Spleen (tissue), 11 donors: Measurements from ENCODE around the gene ABCB8. TPM values are rescaled to one million over a fixed set of nuclear protein-coding genes. Genes with fewer than 3 reads are reported as not detected.

Source experiments
- DNase-seq: peaks from one replicate; pipeline ENCODE4 v3.0.0-alpha.2; 2020
- H3K27ac ChIP-seq, 8 donors: fragments of 200-600 bp; sonication (generic) in 7 of 8; 1 replicate in 4 of 8; 2 replicates in 4 of 8; pipeline versions ENCODE4 v1.5.0 to v1.8.0; 2016 to 2021; ENCODE audit warnings: inconsistent platforms in 4 of 8, mild to moderate bottlenecking in 4 of 8, moderate library complexity in 1 of 8
- H3K27me3 ChIP-seq, 7 donors: fragments of 200-600 bp; sonication (generic) in 6 of 7; replicated peaks in 1 of 7; 1 replicate in 4 of 7; 2 replicates in 3 of 7; pipeline versions ENCODE4 v1.5.0 to v1.8.0; 2016 to 2021; ENCODE audit warnings: inconsistent platforms in 3 of 7, mild to moderate bottlenecking in 1 of 7
- H3K36me3 ChIP-seq, 6 donors: fragments of 200-600 bp; sonication (generic) in 5 of 6; 1 replicate in 4 of 6; 2 replicates in 2 of 6; pipeline versions ENCODE4 v1.5.0 to v1.8.0; 2016 to 2021; ENCODE audit warnings: inconsistent platforms in 2 of 6
- H3K4me1 ChIP-seq, 6 donors: fragments of 200-600 bp; sonication (generic) in 5 of 6; 1 replicate in 3 of 6; 2 replicates in 3 of 6; pipeline versions ENCODE4 v1.5.0 to v1.8.0; 2016 to 2021; ENCODE audit warnings: inconsistent platforms in 3 of 6
- H3K4me3 ChIP-seq, 8 donors: fragments of 200-600 bp; sonication (generic) in 7 of 8; 1 replicate in 4 of 8; 2 replicates in 4 of 8; pipeline versions ENCODE4 v1.5.0 to v1.8.0; 2016 to 2021; ENCODE audit warnings: inconsistent platforms in 4 of 8, mild to moderate bottlenecking in 4 of 8, moderate library complexity in 2 of 8
- H3K9me3 ChIP-seq, 8 donors: fragments of 200-600 bp; sonication (generic) in 7 of 8; 1 replicate in 4 of 8; 2 replicates in 4 of 8; pipeline versions ENCODE4 v1.5.0 to v1.8.0; 2016 to 2021; ENCODE audit warnings: inconsistent platforms in 4 of 8
- CTCF ChIP-seq, 11 experiments: fragments of 200-600 bp in 7 of 11; fragments of 450-650 bp in 4 of 11; sonication (generic) in 4 of 11; IDR thresholded peaks in 8 of 11; conservative IDR thresholded peaks in 3 of 11; 1 replicate in 7 of 11; 2 replicates in 4 of 11; pipeline versions ENCODE4 v1.4.0 to v1.8.0; 2016 to 2021; ENCODE audit warnings: antibody characterized with exemption in 11 of 11, inconsistent platforms in 4 of 11, mild to moderate bottlenecking in 1 of 11
- POLR2A ChIP-seq, 3 donors: fragments of 450-650 bp; IDR thresholded peaks; one replicate each; pipeline ENCODE4 v1.5.1; 2017; ENCODE audit warnings: antibody characterized with exemption in 3 of 3, mild to moderate bottlenecking in 1 of 3
- POLR2AphosphoS5 ChIP-seq, 3 donors: sonication (generic); formaldehyde crosslinking; IDR thresholded peaks; one replicate each; pipeline ENCODE4 v1.5.1; 2017; ENCODE audit warnings: antibody characterized with exemption in 3 of 3
- WGBS, 5 donors: extraction: QIAGEN DNeasy Blood & Tissue Kit in 3 of 5; methylation state at CpG; one replicate each; pipeline versions ENCODE4 v1.1.5 to v1.1.7; 2013 to 2018; 5-methylcytosine and 5-hydroxymethylcytosine counted together
- intact Hi-C: fragments of 100-400 bp; cut with DNase I; formaldehyde crosslinking; loops from one replicate; pipeline ENCODE4 v1.15.0; 2023; ENCODE audit warnings: low total_unique reads
- polyA plus RNA-seq, 3 donors: library from polyadenylated mRNA; stranded (reverse); fragments of 200-250 nt; gene quantifications; one replicate each; pipeline ENCODE4 v1.2.1, GENCODE V29; 2013
- total RNA-seq, 7 donors: library from RNA; depleted of rRNA in 3 of 7; stranded (reverse); fragments of >200 nt in 3 of 7; fragmentation: NEBNext Ultra II Directional in 4 of 7; extraction: Animal tissue kit (Norgen Biotek cat#: 25700) in 4 of 7; gene quantifications; one replicate each; pipeline versions ENCODE4 v1.1.0 to v1.2.1, GENCODE V29; 2016 to 2021
- donor health status: healthy with polysubstance abuse.
- donor health status: DM: no; HTN: no; CAD: no; lungs with moderate emphysema.
- donor health status: DM: no; HTN: no; CAD: no.
- donor health status: Bipolar disorder and iron deficiency.
- donor health status: healthy.
- donor health status: DM: no; HTN: no; CAD: no.
- donor health status: DM: yes; HTN: yes; CAD: no.

ABCB8 gene
- total and polyA plus RNA-seq, 10 donors, result 12.9 to 42.6 (median 26.4) TPM

- Histone ChIP-seq H3K27me3 (peaks cover 0 to 19% (median 0%) of the 10 kb centered on the region in 7 donors), H3K36me3 (peaks cover 0 to 16% (median 0%) of the 10 kb centered on the region in 6 donors), H3K4me1 (peaks cover 32 to 78% (median 55%) of the 10 kb centered on the region in 6 donors), H3K27ac (peak overlapping the region in 1 of 8 donors; percentile 4), H3K9me3 (no peaks in the 10 kb centered on the region), H3K4me3 (no peak overlapping the region)
- DNase-seq, result no peak
- 54 to 65% (median 60%) methylated on average over 6 of the region's 6 CpGs for WGBS, 5 donors
- TF ChIP-seq CTCF (IDR thresholded peaks at IDR 0.05 in 8 of 11, conservative IDR thresholded peaks at IDR 0.05 in 3 of 11) (peak in 7 of 11 experiments; percentile 14 to 52 (median 36)), POLR2AphosphoS5 (IDR thresholded peaks at IDR 0.05) (no peak)
- intact Hi-C loops, result no loop called here
Observed at GRCh38 chr7:151091431-151091830, 63.2 kb downstream of the ABCB8 start.

- no peak for DNase-seq
- Histone ChIP-seq H3K27ac (no peak overlapping the region), H3K36me3 (peaks cover 0 to 21% (median 0%) of the 10 kb centered on the region in 6 donors), H3K4me1 (peaks cover 32 to 76% (median 54%) of the 10 kb centered on the region in 6 donors), H3K9me3 (no peaks in the 10 kb centered on the region), H3K4me3 (no peak overlapping the region), H3K27me3 (peaks cover 0 to 16% (median 0%) of the 10 kb centered on the region in 7 donors)
- TF ChIP-seq POLR2A (IDR thresholded peaks at IDR 0.05), result no peak
- TF ChIP-seq CTCF (IDR thresholded peaks at IDR 0.05 in 8 of 11, conservative IDR thresholded peaks at IDR 0.05 in 3 of 11), result no peak
- TF ChIP-seq POLR2AphosphoS5 (IDR thresholded peaks at IDR 0.05), result no peak
- intact Hi-C loops, result no loop called here
- 89 to 96% (median 91%) methylated on average over 14 of the region's 14 CpGs for WGBS, 5 donors
Observed at GRCh38 chr7:151091988-151092387, 63.7 kb downstream of the ABCB8 start.

GRCh38 chr7:151093748-151094147 lies 65.5 kb downstream of the ABCB8 start:
- WGBS, 5 donors, result 92 to 97% (median 95%) methylated on average over 4 to 6 of the region's 6 CpGs
- H3K9me3 ChIP-seq, result no peaks in the 10 kb centered on the region

GRCh38 chr7:151094675-151095074 lies 66.4 kb downstream of the ABCB8 start:
- Histone ChIP-seq H3K36me3 (peaks cover 0 to 21% (median 0%) of the 10 kb centered on the region in 6 donors), H3K9me3 (no peaks in the 10 kb centered on the region), H3K27me3 (no peaks in the 10 kb centered on the region), H3K4me3 (no peak overlapping the region), H3K27ac (peak overlapping the region in 2 of 8 donors; percentile 4 to 18), H3K4me1 (peaks cover 13 to 58% (median 30%) of the 10 kb centered on the region in 6 donors)
- intact Hi-C loops, result no loop called here
- DNase-seq, result no peak
- WGBS, 5 donors, result 61 to 78% (median 65%) methylated on average over 5 of the region's 5 CpGs
- TF ChIP-seq POLR2A (IDR thresholded peaks at IDR 0.05) (no peak), CTCF (IDR thresholded peaks at IDR 0.05 in 8 of 11, conservative IDR thresholded peaks at IDR 0.05 in 3 of 11) (no peak)

More at GRCh38 chr7:151093748-151094147, 65.5 kb downstream of the ABCB8 start:
- intact Hi-C loops, result no loop called here
- H3K27ac ChIP-seq, result no peak overlapping the region
- H3K27me3 ChIP-seq, result no peaks in the 10 kb centered on the region
- TF ChIP-seq POLR2A (IDR thresholded peaks at IDR 0.05) (no peak), CTCF (IDR thresholded peaks at IDR 0.05 in 8 of 11, conservative IDR thresholded peaks at IDR 0.05 in 3 of 11) (no peak), POLR2AphosphoS5 (IDR thresholded peaks at IDR 0.05) (no peak)
- H3K4me1 ChIP-seq, result peaks cover 20 to 63% (median 37%) of the 10 kb centered on the region in 6 donors
- peaks cover 0 to 21% (median 0%) of the 10 kb centered on the region in 6 donors for H3K36me3 ChIP-seq
- H3K4me3 ChIP-seq, result no peak overlapping the region
- DNase-seq, result no peak
